GM21423 (cell line): ENCODE measurements around the gene ATL1.
A peak's percentile ranks its signal among the peaks of the same experiment; 100 is the strongest.
"Not testable (repeated sequence)": the region's sequence is repeated elsewhere in the genome, so short reads cannot be mapped to it uniquely, and the experiment has no call there.

Experiments used
- ATAC-seq: cut with Tn5 transposase; IDR thresholded peaks from one replicate; pipeline ENCODE4 v1.9.1; 2021; ENCODE audit warnings: mild to moderate bottlenecking, moderate library complexity; ENCODE audit not compliant: unreplicated experiment

The ATL1 gene

DNA sequence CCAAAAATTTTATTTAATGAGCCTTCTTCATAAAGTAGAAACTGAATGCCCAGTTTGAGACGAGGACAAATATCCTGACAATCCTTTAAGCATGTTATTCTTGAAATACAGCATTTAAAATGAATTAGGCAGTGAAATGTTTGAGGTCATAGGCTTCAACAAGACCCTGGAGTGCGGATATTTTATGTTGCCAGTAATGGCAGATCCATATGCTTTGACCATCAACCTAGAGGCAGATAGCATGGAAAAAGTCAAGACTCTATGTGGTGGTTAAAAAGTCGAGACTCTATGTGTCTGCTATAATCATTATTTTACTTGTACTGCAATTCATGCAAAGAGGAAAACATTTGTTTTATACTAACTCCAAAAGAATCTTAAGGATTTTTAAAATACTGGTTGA, 25.5 kb upstream of the ATL1 start:
- no peak for ATAC-seq

DNA sequence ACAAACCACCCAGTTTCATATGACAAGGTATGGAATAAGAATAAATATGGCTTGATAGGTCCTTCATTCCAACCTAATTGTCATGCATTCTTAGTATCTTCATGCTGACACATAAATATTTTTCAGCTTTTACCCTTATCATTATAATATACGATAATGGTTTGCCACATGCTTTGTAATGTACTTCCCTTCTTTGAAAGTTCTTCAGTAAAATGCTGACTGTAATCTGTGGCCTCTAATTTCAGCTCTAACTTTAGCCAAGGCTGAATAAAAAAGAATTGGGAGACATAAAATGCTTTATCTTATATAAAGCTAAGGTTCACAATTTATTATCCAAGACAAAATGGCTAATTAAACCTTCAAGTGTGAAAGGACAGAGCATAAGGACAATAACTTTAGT, 24.9 kb upstream of the ATL1 start:
- ATAC-seq: no peak

DNA sequence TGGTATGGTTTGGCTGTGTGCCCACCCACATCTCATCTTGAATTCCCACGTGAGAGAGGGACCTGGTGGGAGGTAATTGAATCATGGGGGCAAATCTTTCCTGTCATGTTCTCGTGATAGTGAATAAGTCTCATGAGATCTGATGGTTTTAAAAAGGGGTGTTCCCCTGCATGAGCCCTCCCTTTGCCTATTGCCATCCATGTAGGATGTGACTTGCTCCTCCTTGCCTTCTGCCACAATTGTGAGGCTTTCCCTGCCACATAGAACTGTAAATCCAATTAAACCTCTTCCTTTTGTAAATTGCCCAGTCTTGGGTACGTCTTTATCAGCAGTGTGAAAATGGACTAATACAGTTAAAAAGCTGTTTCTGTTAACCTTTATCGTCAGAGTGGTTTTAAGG, 21.9 kb upstream of the ATL1 start:
- ATAC-seq: not testable (repeated sequence)

DNA sequence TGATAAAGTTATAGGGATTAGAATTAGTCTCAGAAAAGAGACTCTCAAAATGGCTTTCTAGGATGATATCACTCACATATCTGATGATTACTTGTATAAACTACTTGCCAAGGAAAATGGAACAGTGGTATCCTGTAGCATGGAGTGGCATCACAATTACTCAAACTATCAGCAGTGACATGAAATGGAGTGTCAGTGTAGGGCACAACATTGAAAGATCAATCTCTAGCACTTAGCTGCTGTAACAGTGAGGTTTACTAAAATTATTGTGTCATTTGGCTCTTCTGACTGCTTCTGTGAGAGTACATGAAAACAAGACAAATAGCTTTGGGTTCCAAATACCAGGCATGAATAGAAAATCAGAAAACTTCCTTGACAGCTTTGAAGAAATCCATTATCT, 20.9 kb upstream of the ATL1 start:
- no peak for ATAC-seq

DNA sequence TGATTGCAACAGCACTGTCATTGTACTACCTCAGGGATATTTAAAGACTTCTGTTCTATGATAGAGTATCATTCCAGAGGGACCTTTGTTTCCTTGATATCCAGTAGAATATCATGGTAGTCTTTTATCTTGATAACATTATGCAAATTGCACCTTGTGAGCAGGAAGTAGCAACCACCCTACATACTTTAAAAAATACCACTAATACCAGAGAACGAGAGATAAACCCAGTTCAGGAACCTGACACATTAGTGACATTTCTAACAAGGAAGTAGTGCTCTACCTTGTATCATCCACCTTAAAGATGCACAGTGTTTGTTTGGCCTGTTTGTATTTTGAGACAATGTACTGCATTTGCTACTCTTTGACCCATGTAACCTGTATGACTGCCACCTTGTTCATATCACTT, 18.8 kb upstream of the ATL1 start:
- no peak for ATAC-seq

DNA sequence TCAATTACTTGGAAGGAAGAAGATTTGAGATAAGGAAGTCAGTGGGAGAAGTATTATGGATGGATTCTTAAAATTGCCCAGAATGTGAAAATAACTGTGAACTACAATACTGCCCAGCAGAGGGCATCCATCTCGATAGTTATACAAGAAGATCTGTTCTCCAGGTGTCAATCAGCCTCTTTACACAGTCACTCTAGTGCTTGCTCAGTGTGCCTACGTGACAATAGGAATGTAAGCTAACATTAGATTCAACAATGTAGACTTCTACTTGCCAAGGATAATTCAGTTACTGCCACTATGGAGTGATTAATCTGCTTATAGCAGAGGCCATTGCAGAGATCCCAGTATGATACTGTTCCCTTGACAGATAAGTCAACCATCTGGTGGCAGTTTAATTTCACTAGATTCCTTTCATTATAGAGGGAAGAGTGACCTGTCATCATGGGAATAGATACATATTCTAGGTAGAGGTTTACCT, 17.0 kb upstream of the ATL1 start:
- peak; percentile 62 for ATAC-seq

DNA sequence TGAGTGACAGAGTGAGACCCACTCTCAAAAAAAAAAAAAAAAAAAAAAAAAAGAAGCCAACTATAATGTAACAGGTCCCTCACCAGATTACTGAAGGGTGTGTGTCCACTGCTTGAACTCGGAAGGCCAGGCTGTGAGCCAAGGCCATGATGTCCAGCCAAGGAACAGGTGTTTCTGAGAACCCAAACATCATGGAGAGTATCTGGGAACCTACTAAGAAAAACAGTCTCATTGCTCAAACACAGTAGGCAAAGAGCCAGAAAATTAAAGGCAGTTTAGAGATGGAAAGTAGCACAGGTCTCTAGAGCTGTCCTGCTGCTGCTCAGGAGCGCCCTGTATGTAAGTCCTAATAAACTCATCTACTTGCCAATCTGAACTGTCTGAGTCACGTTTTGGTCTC, 15.0 kb upstream of the ATL1 start:
- ATAC-seq: no peak

DNA sequence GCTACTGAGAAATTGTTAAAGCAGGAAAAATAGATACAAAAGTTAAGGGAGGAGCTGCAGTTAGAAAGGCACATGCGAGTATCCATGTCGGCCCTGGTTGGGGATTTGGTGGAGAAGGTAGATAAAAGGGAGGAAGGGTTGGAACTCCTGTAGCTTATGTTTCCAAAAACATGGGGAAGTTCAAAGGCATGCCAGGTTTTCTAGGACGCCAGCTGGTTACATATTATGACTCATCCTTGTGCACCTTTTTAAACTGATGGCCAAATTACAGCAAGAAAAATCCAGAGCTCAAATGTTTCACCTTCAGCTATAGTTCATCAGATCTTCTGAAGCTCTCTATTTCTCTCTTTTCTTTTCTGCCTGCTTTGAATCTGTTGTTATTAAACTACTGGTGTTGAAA, 14.3 kb upstream of the ATL1 start:
- ATAC-seq: no peak

DNA sequence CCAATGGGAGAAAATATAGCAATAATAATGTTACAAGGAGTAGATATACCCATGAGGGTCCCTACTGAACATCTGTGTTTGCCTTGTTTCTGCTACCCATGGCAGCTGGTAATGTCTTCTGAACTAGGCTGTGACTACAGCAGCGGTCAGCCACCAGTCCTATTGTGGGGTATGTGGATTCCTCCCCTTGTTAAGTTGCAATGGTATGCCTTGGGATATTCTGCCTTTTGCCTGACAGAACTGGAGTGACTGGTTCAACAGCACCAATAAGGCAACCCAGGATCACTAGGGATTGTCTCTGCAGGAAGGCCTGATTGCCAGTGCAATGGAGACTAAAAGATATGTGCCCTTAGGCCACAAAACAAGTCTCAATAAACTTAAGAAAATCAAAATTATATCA, 9.7 kb upstream of the ATL1 start:
- no peak for ATAC-seq

DNA sequence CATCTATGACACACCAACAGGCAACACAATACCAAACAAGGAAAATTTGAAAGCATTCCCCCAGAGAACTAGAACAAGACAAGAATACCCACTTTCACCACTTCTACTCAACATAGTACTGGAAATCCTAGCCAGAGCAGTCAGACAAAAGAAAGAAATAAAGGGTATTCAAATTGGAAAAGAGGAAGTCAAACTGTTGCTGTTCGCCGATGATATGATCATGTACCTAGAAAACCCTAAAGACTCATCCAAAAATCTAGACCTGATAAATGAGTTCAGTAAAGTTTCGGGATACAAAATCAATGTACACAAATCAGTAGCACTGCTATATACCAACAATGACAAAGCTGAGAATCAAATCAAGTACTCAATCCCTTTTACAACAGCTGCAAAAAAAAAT, 8.1 kb upstream of the ATL1 start:
- ATAC-seq: no peak

DNA sequence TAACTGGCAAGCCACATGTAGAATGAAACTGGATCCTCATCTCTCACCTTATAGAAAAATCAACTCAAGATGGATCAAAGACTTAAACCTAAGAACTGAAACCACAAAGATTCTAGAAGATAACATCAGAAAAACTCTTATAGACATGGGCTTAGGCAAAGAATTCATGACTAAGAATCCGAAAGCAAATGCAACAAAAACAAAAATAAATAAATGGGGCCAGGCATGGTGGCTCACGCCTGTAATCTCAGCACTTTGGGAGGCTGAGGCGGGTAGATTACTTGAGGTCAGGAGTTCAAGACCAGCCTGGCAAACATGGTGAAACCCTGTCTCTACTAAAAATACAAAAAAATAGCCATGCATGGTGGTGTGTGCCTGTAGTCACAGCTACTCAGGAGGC, 7.1 kb upstream of the ATL1 start:
- ATAC-seq: not testable (repeated sequence)

DNA sequence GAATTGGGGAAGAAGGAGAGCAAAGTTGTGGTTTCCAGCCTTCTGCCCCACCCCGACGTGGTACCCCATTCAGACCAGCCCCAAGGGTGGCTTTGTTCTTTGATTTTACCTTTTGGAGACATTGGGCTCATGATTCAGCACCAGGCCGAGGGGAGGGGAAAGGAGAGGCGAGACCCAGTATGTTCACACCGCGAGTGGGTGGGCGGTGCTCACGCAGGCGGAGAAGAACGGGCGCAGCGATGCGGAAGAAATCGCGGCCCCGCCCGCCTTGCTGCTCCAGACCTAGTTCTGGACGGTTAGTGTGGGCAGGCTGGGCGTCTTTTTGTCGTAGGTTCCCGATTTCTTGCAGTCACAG, 963 bp downstream of the ATL1 start:
- ATAC-seq: no peak

DNA sequence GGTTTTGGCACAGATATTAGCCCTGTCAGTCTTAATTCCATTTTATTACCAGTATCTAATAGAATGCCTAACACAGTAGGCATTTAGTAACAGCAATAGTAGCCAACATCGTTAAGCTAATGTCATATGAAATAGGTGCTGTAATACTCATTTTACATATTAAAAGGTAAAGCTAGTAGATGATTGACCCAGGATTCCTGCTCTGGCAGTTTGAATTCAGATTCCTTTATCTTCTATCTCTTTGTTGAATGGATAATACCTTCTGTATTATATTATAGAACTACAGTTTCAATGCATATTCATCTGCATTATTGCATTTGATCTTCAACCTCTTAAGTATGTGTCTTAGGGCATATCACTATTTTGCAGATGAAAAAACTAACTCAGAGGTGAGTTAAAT, 2.9 kb downstream of the ATL1 start:
- no peak for ATAC-seq

DNA sequence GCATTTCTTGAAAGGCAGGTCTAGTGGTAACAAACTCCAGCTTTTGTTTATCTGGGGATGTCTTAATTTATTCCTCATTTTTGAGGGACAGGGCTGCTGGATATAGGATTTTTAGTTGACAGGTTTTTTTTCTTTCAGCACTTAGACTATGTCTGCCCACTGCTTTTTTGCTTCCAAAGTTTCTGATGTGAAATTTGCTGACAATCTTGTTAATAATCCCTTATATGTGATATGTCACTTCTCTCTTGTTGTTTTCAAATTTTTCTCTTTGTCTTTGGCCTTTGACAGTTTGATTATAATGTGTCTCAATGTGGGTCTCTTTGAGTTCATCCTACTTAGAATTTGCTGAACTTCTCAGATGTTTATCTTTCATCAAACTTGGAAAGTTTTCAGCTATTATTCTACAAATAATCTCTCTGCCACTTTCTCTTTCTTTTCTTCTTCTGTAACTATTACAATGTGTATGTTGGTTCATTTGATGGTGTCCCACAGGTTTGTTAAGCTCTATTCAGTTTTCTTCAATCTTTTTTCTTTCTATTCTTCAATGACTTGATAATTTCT, 9.8 kb downstream of the ATL1 start:
- ATAC-seq: no peak

DNA sequence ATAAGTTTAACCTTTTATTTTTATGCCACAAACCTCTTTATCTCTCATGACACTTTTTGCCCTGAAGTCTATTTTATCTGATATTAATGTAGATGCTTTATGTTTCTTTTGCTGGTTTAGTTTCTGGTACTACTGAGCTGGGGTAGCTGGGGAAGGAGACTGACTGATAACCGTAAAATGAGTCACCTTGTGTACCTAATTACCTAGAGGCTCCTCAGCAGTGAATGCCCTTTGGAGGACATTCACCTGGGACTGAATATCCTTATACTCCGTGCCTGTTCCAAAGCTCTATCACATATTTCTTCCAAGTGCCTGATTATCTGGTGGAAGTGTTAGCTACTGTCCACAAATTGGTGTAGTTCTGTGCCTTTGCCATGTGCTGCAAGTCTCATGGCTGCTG, 13.9 kb downstream of the ATL1 start:
- no peak for ATAC-seq

DNA sequence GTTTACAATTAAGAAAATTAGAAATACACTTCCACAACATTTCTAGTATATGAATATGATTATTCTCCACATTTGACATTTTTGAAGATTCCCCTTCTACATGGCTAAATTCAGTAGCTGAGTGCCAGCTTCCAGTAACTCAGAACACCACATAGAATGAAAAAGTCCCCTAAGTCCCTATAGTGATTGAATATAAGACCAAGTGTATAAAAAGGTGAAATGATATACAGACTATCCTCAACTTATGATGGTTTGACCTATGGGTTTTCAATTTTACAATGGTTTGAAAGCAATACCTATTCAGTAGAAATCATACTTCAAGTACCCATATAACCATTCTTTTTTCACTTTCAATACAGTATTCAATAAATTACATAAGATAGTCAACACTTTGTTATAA, 15.8 kb downstream of the ATL1 start:
- ATAC-seq: no peak

DNA sequence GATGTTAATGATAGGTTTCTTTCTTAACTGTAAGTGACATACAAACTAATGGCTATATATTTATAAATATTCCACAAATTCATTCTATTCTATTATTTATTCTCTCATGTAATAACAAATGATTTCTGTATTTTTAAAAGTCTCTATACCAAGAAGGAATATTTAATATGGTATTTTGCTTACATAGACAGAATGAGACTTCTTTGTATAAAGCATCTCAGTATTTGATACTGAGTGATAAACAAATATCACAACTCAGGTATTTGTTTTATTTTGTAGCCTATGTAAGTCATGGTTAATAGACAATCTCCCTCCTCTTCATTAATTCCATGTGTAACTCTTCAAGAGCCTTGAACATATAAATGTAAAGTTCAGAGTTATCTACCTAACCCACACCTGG, 18.0 kb downstream of the ATL1 start:
- ATAC-seq: no peak

DNA sequence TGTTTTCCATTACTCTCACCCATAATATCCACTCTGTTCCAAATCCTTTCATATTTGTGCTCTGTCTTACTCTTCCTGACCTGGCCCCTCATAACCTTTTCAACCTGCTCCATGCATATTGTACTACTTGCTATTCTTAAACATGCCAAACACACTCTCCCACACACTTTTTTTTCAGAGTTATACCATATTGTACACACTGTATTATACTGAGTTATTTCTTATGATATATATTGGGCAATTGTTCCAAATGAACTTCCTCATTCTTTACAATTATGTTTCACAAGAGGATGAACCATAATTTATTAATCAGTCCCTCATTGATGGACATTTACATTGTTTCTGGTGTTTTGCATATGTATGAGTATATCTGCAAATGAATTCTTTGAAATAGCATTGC, 18.5 kb downstream of the ATL1 start:
- ATAC-seq: no peak

DNA sequence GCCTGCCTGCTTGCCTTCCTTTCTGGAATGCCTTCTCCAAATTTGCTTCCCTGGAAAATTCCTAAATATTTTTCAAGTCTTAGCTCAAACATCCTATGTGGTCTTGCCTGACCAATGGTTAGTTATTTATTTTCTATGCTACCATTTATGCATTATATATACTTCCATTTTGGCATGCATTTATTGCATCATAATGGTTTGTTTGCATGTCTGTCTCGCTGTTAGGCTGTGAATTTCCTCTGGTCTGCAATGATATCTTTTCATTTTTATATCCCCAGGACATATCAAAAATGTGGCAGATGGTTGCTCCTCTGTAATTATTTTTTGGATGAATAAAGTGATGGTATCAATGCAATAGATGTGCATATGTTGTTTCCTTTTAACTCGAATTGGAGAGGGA, 30.5 kb downstream of the ATL1 start:
- no peak for ATAC-seq

DNA sequence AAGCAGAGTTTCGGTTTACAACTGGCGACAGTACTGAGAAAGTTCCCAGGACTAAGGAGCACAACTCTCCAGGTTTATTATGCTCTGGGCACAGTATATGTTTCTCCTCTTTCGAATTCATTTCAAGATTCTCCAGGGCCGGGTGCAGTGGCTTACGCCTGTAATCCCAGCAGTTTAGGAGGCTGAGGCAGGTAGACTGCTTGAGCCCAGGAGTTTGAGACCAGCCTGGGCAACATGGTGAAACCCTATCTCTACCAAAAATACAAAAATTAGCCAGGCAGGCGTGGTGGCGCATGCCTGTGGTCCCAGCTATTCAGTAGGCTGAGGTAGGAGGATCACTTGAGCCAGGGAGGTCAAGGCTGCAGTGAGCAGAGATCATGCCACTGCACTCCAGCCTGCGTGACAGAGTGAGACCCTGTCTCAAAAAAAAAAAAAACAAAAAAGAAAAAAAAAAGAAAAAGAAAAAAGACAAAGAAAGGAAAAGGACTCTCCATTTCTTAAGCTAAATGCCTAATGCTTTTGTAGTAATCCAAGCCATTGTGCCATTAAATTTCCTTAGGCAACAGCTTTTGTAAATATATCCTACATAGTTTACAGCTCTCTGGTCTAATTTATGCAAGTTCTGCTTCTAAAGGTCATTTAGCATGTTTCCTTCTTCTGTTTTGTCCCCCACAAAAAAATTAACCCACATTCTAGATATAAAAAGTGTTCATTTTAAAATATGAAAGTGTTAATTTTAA, 34.8 kb downstream of the ATL1 start:
- no peak for ATAC-seq

DNA sequence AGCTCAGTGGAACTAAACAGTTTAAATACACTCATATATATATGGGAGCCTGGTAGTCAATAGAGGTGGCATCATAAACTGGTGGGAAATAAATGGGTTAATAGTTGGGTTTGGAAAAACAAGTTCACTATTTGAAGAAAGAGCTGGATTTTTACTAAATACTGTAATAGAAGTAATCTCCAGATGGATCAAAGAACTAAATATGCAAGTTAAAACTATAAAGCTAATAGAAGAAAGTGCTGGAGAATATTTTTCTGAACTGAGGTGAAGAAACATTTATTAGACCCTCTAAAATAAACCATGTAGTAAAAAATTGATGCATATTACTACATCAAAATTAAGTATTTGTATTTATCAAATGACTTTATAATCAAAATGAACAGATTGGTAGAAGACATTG, 38.8 kb downstream of the ATL1 start:
- ATAC-seq: no peak

DNA sequence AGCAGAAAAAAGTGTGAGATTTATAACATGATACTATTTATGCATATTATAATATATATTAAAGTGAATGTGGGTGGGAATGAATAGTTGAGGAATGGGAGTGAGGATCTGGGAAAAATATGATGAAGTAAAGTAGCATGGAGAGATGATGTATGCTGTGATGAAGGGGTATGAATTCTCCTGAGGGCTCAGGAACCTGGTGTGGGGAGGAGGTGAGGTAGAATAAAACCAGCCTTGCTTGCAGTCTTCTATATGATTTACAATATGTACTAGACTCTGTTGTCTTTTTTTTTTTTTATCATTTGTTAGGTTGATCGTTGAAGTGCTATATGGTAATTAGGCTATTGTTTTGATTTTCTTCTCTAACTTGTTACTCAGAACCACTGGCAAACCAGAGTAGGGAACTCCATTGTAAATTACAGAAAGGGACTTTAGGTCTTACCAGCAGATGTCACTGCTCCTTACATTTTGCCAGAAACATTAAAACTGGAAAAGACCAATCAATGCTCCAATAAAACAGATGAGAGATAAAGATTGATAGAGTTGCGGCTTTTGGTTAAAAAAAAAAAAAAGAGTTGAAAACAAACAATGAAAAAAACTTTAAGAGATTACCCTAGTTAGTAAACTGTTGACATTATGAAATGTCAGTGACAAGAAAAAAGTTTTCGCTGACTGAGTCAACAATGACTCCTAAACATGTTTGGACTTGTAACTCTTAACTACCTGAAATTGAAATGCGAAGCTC, 39.9 kb downstream of the ATL1 start:
- no peak for ATAC-seq
